Stimulated activated CD4-positive, alpha-beta T cell treated with anti-CD3 and anti-CD28 coated beads, Interleukin-2, amount 100 ng/mL, for 4 hours (primary cell): ENCODE data around the gene NRIP1.

Source experiments
- DNase-seq: peaks from one replicate; pipeline ENCODE4 v3.0.0-alpha.2; 2020; ENCODE audit warnings: low read depth

NRIP1 gene

DNA sequence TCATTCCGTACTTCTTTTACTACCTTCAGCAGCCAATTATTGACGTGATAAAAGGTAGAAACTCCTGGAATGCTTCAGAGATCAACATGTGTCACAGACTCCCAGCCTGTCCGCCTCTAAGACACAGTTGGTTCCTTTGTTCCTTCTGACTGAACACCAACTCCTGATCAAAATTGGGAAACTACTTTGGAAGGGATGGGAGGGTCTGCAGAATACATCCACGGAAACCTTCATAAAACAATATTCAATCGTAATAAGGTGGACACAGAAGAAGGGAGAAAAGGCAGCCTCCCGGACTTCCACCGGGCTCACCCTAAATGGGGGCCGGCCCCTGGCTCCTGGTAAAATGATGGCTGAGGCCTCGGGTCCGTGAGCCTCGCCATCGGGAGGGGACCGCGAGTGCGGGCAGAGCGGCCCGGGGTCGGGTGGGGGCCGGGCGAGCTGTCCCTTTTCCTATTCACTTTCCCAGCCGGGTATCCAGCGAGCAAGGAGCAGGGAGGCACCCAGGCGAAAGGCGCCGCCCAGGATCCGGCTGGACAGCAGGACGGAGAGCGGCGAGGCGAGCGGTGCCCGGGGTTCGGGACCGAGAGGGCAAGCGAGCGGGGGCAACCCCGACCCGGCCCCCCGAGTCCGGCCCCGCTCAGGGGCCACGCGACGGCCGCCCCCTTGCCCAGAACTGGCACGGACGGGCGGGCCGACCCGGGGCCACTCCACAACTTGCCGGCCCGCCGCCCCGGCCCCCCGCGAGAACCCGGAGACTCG, 805 bp downstream of the NRIP1 start:
- DNase-seq: no peak

DNA sequence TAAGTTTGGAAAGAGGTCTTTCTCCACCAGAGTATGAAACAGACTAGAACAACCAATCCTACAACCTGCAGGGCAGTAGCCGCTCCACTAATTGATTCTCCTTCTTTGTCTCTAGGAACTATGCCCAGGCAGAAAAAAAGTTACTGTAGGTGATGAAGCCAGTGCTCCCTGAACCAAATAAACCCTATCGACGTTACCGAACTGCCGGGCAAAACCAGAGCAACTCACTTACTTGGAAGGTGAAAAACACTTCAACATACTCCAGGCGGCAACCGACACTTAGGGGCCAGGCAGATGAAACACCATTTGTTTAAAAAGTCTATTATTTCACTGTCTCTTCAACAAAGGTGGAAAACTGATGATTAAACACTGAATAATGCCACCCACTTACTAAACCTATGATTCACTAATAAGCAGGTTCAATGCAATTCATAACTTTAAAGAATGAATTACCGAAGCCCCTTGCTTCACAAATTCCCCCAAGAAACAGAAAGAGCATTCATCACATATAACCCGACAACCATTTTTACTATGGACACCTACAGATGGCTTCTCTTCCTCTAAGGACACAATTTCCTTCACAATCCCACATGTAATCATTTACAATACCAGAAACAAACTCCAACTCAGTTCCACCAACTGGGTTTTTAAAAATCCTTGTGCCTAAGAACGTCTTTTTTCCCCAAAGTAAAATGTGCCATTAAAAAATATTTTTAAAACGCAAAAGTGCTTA, 1.6 kb downstream of the NRIP1 start:
- DNase-seq: peak; percentile 31

DNA sequence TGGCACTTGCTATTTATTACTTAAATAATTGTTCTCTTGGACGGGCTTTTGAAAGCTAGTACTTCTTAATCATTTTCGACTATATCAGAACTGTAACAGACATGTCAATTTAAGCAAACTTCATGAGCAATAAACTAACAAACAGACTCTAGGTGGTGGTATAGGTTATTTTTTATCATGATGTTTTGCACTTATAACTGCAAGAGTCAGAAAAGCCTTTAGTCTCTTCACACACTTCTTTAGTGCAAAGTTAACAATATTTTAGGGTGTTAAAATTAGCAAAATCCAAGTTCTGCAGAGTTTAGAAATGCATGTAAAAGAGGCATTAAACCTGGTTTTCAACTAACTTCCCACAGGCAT, 2.2 kb downstream of the NRIP1 start:
- no peak for DNase-seq

GRCh38 chr21:15061747-15062605, 2.8 kb downstream of the NRIP1 start:
- DNase-seq: no peak

- no peak for DNase-seq
Observed at GRCh38 chr21:15061279-15061678, 3.5 kb downstream of the NRIP1 start.

DNA sequence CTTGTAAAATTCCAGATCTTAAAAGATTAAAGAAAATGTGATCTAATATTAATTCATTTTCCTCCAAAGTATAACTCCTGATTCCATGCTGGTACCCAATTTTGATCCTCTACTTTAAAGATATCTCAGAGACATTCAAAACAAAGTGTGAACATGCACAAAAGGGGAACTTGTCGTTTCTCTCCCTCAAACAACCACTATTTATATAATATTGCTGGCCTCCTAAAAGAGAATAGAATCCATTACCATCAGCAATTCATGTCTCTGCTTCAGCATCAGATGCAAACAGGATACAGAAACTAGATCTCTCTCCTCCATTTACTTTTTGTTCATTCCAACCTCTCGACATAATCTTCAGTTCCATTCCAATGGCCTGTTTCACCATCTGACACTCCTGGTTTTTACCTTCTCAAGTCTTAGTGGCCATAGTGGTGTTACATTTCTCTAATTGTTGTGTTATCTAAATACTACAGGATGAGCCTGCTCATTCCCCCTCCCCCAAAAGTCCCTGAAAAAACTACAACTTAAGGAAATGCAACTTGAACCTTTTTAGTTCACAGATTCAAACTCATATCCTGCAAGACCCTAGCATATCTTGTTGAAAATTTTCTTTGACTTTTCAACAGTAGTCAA, 4.1 kb downstream of the NRIP1 start:
- DNase-seq: no peak

DNA sequence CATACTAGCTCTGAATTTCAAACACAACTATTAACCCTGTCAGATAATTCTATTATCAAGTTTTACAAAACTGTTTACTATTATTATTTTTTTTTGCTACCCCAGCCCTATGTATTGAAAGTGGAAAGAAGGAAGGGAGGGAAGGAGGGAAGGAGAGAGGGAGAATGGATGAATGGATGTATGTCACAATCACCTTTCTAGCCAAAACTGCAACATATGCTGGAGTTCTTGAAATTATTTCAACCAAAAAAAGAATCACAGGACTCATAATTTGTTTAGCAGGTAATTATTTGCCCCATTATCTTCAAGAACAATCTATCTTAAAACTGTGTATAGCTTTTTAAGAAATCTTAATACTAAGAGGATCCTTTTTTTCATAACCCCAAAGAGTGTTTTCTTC, 5.4 kb downstream of the NRIP1 start:
- no peak for DNase-seq

DNA sequence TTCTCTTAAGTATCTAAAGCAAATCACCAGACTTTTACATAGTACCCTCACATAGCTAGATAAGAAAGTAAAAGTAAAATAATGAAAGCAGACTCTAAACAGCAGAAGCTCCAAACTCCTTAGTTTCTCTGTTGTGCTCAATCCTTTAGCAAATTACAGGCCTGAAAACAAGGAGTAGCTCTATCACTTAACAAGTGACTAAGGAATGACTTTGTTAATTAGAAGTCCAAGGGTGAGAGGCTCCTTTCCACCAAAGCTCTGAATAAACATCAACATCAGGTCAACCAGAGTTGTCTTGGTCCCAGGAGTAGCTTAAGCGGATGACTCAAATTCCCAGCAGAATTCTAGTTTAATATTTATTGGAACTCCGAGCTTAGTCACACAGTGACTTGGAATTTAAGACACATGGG, 5.9 kb downstream of the NRIP1 start:
- DNase-seq: no peak

GRCh38 chr21:15057285-15057684, 7.5 kb downstream of the NRIP1 start:
- DNase-seq: no peak

- no peak for DNase-seq
Observed at GRCh38 chr21:15054606-15055239, 10.1 kb downstream of the NRIP1 start.

DNA sequence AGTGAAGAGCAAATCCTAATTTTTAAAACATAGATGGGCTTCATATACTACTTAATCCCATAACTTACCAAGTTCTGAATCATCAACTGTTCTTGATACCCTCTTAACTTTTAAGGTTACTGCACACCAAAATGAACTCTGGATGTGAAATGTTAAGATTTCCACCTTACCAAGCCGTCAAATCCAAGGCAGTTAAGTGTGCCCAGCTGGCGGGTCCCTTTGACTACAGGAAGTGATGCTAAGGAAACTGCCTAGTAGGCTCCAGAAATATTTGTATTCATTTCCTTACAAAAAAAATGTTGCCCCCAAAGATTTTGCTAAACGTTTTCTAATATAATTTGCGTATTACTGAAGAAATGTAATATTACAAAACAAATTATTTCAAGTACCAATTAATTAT, 10.7 kb downstream of the NRIP1 start:
- no peak for DNase-seq

DNA sequence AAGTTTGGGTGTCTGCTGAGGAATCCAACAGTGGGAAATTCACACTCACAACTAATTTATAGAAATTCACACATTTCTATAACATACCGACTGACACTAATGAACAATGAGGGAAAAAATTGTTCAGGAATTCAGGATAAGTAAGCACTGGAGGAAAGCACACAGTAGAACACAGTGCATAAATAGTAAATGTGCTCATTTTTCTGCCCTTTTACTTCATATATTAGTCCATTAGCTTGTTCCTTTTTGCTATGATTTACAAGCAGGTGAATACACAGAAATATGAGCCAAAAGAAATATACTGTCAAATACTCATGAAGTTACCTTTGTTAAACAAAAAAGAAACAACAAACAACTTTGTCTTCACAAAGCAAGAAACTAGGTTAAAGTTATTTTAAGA, 11.3 kb downstream of the NRIP1 start:
- DNase-seq: no peak

GRCh38 chr21:15052459-15052763, 12.4 kb downstream of the NRIP1 start:
- DNase-seq: no peak

DNA sequence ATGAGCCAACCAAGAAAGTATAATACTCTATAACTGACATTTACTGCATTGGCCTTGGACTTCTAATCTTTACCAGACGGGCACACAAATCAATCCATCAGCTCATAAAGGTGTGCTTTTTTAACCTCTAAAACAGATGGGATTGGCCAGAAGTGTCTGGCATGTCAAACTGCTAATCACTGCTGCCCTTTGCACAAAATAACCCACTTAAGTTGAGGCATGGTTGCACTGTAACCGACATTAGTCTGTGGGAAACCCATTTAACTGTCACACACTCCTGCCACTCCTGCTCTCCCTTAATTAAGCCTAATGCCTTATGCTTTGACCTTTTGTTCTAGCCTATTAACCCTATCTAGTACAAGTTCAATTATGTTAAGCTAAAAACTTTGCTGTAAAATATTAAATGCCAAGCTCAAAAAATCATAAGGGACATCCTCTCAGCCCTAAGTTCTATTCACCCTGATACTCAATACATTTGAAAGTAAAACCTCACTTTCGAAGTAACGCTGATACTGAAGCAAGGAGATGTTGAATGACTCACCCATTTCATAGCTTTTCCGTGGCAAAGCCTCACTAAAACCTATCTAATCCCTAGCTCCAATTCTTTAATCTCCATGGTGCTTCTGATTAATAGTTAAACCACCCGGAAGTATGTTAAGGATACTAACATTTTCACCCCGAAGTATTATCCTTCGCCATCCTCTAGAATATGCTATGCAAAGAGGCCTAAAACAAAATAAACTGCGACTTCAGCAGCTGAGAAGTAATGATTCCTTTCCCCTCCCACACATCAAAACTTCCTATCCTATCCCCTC, 12.9 kb downstream of the NRIP1 start:
- no peak for DNase-seq

GRCh38 chr21:15050568-15051377, 14.0 kb downstream of the NRIP1 start:
- DNase-seq: no peak

- no peak for DNase-seq
Observed at GRCh38 chr21:15045017-15045416, 19.8 kb downstream of the NRIP1 start.

- DNase-seq: no peak
Observed at GRCh38 chr21:15042531-15042930, 22.3 kb downstream of the NRIP1 start.

GRCh38 chr21:15039607-15040299, 25.0 kb downstream of the NRIP1 start:
- no peak for DNase-seq

- DNase-seq: no peak
Observed at GRCh38 chr21:15037900-15038293, 26.9 kb downstream of the NRIP1 start.
